ENCODE results near the gene PRR33.

- TF ChIP-seq CTCF (conservative IDR thresholded peaks at IDR 0.05 in 1 of 2, IDR thresholded peaks at IDR 0.05 in 1 of 2; ENCODE audit: extremely low read depth in 1 of 2, insufficient read depth in 1 of 2, low read depth in 1 of 2, low read length in 2 of 2) = no peak
- no peak for TF ChIP-seq EZH2 (IDR thresholded peaks at IDR 0.05; ENCODE audit: borderline replicate concordance, low read length)
Measured at GRCh38 chr11:1922481-1923081, 30.9 kb upstream of the PRR33 start.

All from mammary epithelial cell (primary cell).